HG03432 (cell line): Measurements from ENCODE around the gene MTPN.

ENCODE experiments used
- ATAC-seq: cut with Tn5 transposase; IDR thresholded peaks from one replicate; pipeline ENCODE4 v1.9.1; 2021; ENCODE audit warnings: mild to moderate bottlenecking, moderate library complexity; ENCODE audit not compliant: unreplicated experiment

MTPN gene

DNA sequence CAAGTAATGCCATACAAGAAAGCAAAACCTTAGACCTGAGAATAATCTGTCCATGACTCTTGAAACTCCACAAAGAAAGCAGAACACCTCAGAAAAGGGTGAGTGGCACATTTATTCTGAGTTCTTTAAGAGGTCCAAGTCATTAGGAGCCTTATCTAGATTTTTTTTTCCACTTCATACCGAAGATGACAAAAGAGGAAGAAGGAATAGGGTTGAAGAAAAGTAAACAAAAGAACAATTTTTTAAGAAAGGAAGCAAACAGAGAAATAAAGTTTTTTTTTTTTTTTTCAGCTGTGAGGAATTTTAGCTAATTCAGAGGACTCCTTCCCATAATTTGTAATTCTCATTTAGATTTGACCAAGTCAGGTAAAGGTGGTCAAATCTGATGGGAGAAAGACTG, 13.1 kb upstream of the MTPN start:
- ATAC-seq: no peak

DNA sequence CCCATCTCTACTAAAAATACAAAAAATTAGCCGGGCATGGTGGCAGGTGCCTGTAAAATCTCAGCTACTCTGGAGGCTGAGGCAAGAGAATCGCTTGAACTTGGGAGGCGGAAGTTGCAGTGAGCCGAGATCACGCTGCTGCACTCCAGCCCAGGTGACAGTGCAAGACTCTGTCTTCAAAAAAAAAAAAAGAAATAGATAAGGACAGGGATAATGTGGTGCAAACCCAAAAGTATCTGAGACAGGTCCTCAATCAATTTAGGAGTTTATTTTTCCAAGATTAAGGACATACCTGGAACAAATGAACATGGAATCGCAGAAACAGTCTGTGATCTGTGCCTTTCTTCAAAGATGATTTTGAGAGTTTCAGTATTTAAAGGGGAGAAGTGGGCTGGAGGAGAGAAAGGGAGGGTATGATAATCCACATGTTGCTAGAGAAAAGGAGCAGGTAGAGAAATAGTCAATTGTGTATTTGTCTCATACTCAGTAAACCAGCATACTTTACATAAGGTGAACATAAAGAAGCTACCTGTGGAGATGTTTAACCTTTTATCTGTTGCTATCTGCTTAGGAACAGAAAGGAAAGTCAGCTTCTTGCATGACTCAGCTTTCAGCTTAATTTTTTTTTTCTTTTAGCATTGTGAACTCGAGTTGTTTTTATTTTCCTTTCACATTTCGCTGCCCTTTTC, 4.9 kb upstream of the MTPN start:
- ATAC-seq: no peak

- peak; percentile 71 for ATAC-seq
Measured at GRCh38 chr7:135980665-135981180, 3.6 kb upstream of the MTPN start.

DNA sequence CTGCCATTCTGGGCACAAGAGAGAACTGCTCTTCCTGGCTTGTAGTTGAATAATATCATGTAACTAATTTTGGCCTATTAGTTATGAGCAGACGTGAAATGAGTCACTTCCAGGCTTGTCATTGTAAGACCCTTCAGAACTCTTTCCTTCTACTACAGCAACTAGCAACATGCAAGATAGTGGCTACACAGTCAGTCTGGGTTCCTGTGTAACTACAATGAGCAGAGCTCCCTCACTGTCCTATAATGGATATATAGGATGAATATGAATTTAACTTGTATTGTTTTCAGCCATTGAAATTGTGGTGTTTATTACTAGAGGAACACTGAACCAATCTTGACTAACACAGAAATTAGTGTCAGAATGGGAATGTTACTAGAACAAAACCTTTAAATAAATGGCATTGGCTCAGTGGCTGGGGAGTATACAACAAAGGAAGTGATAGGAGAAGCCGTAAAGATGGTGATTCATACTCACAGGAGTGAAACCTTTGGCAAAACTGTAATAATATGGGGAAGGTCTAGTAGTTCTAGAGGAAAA, 2.9 kb upstream of the MTPN start:
- ATAC-seq: peak; percentile 17

DNA sequence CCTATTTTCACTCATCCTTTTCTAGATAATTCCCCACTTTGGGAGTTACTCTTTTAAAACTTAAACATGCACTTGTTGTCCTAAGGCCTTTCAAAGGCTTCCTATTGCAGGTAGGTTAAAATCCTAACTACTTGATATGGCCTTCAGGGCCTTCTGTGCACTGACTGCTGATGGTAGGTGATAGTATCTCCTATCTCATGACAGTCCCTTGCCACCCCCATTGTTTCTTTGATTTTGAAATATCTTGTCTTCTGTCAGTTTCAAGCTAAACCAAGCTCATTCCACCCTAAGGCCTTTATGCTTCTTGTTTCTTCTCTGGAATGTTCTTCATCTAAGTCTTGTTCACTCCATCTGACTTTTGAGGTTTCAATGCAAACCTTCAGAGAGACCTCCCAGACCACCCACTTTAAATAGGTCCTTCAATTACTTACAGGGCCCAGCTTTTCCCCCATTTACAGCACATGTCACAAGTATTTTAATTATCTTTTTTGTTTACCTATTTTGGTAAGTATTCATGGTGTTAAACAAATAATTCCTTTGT, 2.4 kb upstream of the MTPN start:
- ATAC-seq: no peak

DNA sequence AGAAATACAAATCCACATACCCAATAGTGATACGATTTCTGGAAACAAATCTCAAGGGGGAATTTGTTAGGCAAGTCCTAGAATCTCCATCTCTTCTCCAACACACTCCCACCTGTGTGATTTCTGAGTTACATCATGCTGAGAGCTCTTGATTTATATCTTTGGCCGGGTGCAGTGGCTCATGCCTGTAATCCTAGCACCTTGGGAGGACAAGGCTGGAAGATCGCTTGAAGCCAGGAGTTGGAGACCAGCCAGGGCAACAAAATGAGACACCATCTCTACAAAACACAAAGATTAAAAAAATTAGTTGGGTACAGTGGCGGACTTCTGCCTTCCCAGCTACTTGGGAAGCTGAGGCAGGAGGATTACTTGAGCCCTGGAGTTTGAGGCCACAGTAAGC, 1.5 kb upstream of the MTPN start:
- no peak for ATAC-seq

DNA sequence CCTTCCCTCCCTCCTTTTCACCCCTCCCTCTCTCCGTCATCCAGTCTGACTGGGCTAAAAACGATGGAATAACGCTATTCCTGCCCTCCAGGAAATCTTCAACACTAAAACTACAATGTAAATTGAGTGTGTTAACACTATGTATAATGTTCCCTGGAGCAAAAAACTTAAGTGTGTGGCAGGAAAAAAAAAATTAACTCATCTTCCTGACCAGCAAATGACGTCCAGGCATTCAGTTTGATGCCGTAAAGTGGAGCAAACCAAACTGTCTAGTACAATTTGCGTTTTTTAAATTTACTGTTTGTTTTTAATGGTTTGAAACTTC, 545 bp upstream of the MTPN start:
- no peak for ATAC-seq

- ATAC-seq: peak; percentile 17
Measured at GRCh38 chr7:135976312-135977006, 700 bp downstream of the MTPN start.

- ATAC-seq: no peak
Measured at GRCh38 chr7:135975166-135975565, 2.0 kb downstream of the MTPN start.

GRCh38 chr7:135974667-135975066, 2.5 kb downstream of the MTPN start:
- no peak for ATAC-seq

DNA sequence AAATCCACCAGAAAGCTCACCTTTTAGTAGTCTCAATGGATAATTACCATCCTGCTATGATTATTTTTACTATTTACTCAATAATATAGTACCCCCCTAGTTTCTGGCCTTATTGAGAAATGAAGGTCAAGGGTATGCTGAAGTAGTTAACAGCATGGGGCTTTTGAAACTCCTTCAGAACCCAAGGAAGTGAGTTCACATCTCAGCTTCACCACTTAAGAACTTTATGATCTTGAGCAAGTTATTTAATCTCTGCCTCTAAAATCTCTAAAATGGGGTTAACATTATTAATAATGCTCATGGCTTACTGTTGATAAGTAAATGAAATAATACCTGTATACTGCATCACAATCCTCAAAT, 5.8 kb downstream of the MTPN start:
- peak; percentile 15 for ATAC-seq

DNA sequence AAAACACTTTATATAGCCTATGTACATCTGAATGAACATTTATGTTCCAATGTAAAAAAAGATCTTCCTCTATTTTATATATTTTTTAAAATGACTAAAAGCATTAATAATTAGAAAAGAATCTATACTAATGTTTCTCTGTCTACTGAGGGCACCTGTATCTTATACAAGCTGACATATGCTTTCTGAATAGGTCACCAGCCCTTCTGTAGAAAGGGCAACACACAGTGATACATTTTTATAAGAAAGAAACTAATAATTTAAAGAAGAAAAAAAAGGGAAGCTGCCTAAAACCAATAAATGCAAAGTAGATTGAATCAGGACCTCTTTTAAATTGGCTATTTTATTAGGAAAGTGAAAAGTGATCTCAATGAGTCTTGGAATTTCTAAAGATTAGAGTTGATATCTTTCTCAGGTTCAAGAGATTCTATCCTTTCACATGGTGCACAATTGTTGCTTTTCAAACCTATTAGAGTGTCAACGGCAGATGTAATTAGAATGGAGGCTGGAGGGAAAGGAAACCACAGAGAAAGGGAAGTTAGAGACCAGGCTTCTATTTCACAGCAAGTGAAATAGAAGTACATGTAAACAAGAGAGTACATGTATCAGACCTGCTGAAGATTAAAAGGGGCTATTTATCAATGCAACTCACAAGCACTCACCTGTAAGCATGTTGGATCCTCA, 6.3 kb downstream of the MTPN start:
- peak; percentile 87 for ATAC-seq

- no peak for ATAC-seq
Measured at GRCh38 chr7:135970045-135970444, 7.1 kb downstream of the MTPN start.

- no peak for ATAC-seq
Measured at GRCh38 chr7:135966341-135967043, 10.7 kb downstream of the MTPN start.

DNA sequence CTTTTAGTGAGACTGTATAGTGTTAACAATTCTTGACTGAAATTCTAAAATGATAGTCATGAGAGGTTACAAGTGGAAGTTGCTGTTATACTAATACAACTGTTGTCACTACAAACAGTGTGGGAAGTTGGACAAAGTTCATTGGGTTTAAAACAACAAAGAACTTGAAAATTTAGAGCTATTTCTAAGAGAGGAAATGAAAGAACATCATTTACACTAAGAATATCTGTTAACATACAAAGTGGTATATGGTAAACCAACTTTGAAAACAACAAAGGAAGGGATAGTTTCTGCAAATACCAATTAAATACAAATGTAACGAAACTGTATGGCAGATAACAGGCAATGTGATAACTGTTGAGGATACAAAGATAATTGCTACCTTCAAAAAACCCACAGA, 11.6 kb downstream of the MTPN start:
- peak; percentile 73 for ATAC-seq

DNA sequence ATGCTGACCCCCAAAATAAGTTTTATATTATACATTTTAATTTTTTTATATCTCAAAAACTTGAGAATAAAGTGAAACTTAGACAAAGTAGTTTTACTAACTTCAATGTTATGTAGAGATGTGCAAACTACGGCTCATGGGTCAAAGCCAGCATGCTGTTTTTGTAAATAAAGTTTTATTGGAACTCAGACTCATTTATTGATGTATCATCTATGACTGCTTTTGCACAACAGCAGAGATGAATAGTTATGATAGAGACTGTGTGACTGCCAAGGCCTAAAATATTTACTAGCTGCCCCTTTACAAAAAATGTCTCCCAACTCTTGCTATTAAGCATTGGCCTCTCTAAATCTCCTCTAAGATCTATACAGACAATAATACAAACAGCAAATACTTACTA, 12.4 kb downstream of the MTPN start:
- ATAC-seq: no peak

DNA sequence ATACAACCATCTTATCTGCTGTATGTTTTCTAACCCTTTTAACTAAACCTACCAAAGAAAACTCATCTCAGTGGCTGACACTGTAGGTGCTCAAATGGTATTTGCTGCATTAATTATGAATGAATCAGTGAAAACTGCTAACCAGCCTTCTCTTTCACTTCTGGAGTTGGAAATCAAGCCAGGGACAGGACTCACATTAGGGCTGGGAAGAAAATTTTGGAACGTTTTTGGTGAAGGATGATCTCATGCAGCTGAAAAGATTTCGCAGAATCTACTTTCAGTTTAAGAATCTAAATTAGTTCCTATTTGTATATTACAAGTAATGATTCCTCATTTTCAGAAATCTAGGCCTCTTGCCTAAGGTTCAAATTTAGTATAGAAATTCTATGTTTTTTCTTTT, 12.9 kb downstream of the MTPN start:
- ATAC-seq: no peak

DNA sequence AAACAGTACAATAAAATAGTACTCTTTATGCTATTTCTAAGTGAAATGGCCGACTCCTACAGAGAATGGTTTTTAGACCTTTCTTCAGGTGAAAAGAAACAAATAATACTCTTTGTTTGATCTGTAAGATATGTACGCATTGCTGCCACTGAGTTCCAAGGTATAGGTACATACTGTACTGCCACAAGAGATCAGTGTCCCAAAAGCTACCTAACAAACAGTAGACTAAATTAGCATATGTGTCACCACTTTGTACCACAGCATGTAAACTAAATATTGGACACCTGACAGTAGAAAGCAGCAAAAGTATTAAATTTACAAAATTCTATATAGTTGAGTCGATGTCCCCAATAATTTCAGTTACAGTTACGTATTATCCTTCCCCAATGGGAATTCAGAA, 14.4 kb downstream of the MTPN start:
- no peak for ATAC-seq

DNA sequence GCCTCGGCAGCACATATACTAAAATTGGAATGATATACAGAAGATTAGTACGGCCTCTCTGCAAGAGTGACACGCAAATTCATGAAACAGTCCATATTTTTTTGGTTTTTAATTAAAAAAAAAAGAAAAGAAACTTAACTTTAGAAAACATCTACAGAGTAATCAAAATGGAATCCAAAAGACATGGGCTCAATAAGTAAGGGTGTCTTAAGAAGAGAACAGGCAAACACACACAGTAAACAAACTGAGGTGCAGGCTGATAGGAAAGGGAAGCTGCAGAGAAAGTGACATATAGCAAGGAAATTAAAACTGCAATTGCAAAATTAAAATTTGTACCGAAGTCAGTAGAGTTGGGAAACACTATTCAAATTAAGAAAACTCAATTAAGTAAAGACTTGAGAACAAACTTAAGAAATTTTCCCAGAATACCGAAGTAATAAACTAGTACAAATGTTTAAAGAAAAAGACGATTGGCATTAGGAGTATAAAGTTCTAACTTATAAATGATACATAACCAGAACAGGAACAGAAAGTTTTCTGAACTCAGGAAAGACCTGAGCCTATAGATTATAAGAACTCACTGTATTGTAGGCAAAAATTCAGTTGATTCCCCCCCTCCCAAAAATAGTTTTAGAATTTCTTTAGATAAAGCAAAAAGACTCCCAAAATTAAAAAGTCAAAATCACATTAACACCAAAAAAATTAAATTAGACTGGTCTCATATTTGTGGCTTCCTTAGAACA, 16.3 kb downstream of the MTPN start:
- no peak for ATAC-seq

DNA sequence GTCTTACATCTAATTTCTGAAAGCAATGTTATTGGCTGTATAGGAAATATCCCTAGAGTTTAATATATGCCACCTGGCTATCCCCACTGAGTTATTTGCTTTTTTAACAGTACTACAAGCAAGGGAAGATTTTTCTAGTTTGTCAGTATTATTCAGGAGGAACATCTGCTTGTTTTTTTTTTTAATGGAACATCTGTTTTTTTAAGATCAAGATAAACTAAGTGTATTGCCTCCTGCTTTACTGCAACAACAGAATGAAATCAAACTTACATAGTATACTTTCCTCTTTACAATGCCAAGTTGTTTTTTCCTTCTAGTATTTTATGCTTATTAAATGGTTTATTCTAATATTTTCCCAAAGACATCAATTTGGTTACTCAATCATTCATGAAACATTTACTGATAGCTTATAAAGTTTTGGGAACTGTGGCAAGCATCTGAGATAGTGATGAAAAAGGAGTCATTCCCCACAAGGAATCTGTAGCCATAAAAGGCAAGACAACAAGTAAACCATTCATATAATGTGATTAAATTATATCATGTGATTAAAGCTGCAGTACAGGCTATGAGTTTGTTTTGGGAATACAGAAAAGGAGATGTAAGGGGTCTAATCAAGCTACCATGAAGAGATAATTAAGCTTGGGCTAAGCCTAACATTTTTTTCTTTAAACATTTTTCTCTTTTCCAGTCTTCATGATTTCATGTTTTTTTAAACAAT, 17.4 kb downstream of the MTPN start:
- ATAC-seq: no peak
